HG03039 (cell line): ENCODE results near the gene UCKL1.
"Not testable (repeated sequence)": the region's sequence is repeated elsewhere in the genome, so short reads cannot be mapped to it uniquely, and the experiment has no call there.

Source experiments
- ATAC-seq: cut with Tn5 transposase; IDR thresholded peaks from one replicate; pipeline ENCODE4 v1.9.1; 2021; ENCODE audit warnings: mild to moderate bottlenecking, moderate library complexity; ENCODE audit not compliant: unreplicated experiment

UCKL1 gene

GRCh38 chr20:63955827-63956663, at the start of gene UCKL1:
TSS of gene UCKL1 (minus strand) at chr20:63956416. CDS start at chr20:63956372, 44 bp downstream.
- peak; percentile 57 for ATAC-seq

- no peak for ATAC-seq
These were observed 49.2 kb upstream of the UCKL1 start for GRCh38 chr20:64005394-64005793.

GRCh38 chr20:64003960-64004725, 47.9 kb upstream of the UCKL1 start:
- no peak for ATAC-seq

GRCh38 chr20:64001607-64002011, 45.4 kb upstream of the UCKL1 start:
- no peak for ATAC-seq

- no peak for ATAC-seq
These were observed 44.7 kb upstream of the UCKL1 start for GRCh38 chr20:64000906-64001305.

- no peak for ATAC-seq
These were observed 26.7 kb upstream of the UCKL1 start for GRCh38 chr20:63982937-63983336.

DNA sequence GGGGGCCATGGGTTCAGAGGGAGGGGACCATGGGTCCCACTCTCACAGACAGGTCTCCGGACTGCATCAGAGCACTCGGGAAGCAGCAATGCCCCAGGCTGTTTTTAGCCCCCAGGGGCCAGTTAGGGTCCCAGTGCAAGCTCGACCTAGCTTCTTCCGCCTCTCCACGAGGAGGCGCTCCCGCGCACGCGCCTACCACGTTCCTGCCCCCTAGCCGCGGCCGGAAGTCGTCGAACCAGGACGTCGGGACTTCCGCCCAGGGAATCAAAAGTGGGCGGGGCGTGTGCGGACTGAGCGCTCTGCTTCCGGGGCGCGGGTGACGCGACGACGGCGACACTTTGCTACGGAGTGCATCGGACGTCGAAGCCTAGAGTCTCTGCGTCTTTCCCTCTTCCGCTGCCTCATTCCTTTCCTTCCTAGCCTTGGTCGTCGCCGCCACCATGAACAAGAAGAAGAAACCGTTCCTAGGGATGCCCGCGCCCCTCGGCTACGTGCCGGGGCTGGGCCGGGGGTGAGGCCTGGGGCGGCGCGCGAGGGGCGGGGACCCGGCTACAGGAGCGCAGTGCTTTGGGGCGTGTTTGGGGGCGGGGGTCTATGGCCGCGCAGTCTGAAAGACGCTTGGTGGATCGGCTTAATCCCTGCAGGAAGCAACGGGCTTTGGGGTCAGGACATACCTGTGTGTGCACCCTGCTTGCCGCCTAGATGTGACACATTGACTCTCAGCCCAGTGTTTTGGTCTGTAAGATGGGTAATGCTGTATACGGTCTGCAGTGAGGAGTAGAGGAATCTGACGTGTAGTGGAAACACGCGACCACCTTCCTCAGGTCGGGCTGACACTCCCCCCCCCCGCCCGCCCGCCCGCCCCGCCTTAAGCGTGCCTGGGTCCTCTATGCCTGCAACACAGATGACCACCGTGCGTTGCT, 24.9 kb upstream of the UCKL1 start, which contains the start of gene PRPF6:
TSS of gene PRPF6 (plus strand) at position 327 of the 923 bp plus-strand sequence. CDS start at position 441, 114 bp downstream.
- peak; percentile 50 for ATAC-seq

DNA sequence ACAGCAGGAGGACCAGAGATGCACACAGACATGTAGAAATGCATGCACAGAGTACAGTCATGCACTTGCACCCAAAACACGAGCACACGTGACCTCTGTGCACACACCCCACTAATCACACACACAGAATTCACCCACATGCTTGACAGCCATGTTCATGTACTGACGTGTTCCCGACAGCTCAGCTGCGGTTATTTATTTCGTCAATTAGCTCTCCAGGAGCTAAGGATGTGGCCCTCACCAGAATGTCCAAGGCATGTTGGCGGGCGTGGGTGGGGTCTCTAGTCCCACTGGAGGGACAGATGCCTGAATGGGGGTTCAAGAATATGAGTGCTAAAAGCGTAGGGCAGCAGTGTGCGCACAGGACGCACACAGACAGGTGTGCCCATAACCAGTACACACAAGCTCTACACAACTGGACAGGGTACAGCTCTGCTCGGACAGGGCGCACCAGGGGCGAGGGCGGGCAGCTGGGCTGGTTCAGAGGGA, 24.1 kb upstream of the UCKL1 start:
- no peak for ATAC-seq

DNA sequence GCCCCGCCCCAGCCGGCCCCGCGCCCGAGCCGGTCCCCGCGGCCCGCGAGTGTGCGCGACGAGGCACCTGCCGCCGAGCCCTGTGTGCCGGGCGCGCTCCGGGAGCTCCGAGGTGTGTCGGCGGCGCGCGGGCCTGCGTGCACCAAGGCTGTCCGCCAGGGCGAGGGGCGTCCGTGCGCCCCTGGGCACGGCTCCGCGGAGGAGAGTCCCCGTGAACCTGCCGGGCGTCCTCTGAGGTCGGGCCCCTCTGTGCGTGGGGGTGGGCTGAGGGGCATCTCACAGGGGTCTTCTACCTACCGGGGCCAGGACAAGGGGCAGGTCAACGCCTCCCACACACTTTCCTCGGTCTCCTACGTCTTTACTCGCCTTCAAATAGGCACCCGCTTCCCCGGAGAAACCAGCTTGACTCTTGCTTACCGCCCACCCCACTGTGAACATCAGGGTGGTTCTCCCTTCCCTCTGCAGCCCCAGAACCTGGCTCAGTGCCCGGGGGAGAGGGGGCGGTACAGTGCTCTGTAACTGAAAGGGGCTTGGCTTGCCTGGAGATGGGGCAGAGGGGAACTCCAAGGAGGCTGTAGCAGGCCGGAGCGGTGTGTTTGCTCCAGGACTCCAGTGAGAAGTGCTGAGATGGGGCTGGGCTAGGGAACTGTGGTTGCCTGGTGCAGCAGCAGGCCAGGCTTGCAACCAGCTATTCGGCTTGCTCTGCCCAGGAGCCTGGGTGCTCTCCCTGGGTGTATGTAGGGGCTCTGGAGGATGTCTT, 23.5 kb upstream of the UCKL1 start, which contains the start of gene SAMD10:
TSS of gene SAMD10 (minus strand) at position 86 of the 760 bp plus-strand sequence. CDS start 175 bp downstream, outside the sequence.
- no peak for ATAC-seq

DNA sequence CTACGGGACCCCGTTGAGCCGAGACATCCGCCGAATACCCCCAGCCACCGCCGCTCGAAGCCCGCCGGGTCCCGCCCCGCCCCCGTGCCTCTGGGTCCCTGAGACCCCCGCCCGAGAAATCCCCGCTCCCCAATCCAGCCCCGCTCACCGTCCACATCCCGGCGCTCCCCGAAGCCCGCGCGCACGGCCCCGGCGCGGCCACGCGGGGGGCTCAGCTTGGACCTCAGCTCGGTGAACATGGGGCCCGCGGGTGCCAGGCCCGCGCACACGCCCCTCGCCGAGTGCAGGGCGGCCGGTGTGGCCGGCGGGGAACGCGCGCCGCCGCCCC, 23.0 kb upstream of the UCKL1 start:
- no peak for ATAC-seq

GRCh38 chr20:63978319-63979228, 22.4 kb upstream of the UCKL1 start:
- no peak for ATAC-seq

GRCh38 chr20:63977739-63978276, 21.6 kb upstream of the UCKL1 start:
- ATAC-seq = no peak

DNA sequence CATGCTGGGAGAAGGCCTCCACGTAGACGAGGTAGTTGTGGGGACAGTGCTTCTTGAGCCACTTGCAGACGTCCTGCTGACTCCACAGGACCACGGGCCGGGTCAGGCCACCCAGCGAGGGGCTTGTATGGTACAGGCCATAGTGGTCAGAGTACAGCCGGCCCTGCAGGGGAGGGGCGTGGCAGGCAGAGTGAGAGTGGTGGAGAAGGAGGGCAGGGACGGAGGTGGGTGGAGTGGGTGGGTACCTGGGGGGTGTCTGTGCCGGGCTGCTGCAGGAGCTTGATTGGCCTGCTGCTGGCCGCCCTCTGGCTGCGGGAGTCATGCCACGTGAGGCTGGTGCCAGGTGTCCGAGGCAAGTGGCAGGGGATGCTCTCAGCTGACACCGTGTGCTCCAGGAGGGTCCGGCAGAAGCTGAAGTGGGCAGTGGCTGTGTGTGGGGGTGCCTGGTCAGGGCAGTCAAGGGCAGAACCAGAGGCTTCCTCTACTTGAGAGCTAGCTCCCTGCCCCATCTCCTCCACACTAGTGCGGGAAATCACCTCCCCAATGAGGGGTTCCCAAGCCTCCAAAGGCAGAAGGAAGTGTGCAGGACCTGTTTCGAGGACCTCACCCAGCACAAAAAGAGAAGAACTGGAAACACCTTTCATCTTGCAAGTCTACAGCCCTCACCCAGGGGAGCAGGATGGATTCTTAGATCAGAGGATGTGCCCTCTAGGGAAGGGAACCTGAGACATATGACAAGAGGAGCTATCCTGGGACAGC, 20.9 kb upstream of the UCKL1 start:
- no peak for ATAC-seq

- ATAC-seq = not testable (repeated sequence)
These were observed 20.3 kb upstream of the UCKL1 start for GRCh38 chr20:63976511-63976910.

GRCh38 chr20:63974402-63975200, 18.4 kb upstream of the UCKL1 start:
- ATAC-seq = no peak

GRCh38 chr20:63973636-63974401, 17.6 kb upstream of the UCKL1 start:
- ATAC-seq = peak; percentile 43
